GM23338 (cell line): ENCODE results near the gene QRICH1. TPM values are rescaled to one million over a fixed set of nuclear protein-coding genes. Genes with fewer than 3 reads are reported as not detected.
A peak's percentile ranks its signal among the peaks of the same experiment; 100 is the strongest.

ENCODE experiments used
- ATAC-seq: fragments of 200-7000 bp; cut with Tn5 transposase; 3 replicates; pipeline ENCODE4 v1.9.1; 2020
- DNase-seq: peaks from one replicate; pipeline ENCODE4 v3.0.0-alpha.2; 2015; ENCODE audit warnings: low spot score
- H2AFZ ChIP-seq: fragments of 200-600 bp; sonication (generic); 2 replicates; pipeline ENCODE4 v1.8.0; 2016; ENCODE audit warnings: antibody characterized with exemption, mild to moderate bottlenecking, moderate library complexity
- H3F3A ChIP-seq: fragments of 200-600 bp; sonication (generic); replicated peaks from 2 replicates; pipeline ENCODE4 v1.8.0; 2017; ENCODE audit warnings: antibody characterized with exemption, mixed run types, low read depth
- H3K27ac ChIP-seq: fragments of 200-600 bp; sonication (generic); 2 replicates; pipeline ENCODE4 v1.6.1; 2016; ENCODE audit warnings: low read depth
- H3K27me3 ChIP-seq: fragments of 200-600 bp; sonication (generic); 2 replicates; pipeline ENCODE4 v1.8.0; 2016; ENCODE audit warnings: mild to moderate bottlenecking, mixed run types, moderate library complexity; ENCODE audit not compliant: insufficient read depth
- H3K36me3 ChIP-seq: fragments of 200-600 bp; sonication (generic); 2 replicates; pipeline ENCODE4 v1.8.0; 2016; ENCODE audit warnings: mild to moderate bottlenecking; ENCODE audit not compliant: insufficient read depth
- H3K4me1 ChIP-seq: fragments of 200-600 bp; sonication (generic); 2 replicates; pipeline ENCODE4 v1.8.0; 2016; ENCODE audit warnings: mild to moderate bottlenecking, moderate library complexity; ENCODE audit not compliant: insufficient read depth
- H3K4me2 ChIP-seq: fragments of 200-600 bp; sonication (generic); 2 replicates; pipeline ENCODE4 v1.7.1; 2017; ENCODE audit warnings: mixed run types
- H3K4me3 ChIP-seq: fragments of 200-600 bp; sonication (generic); 2 replicates; pipeline ENCODE4 v1.6.1; 2016; ENCODE audit warnings: mixed run types
- H3K79me2 ChIP-seq: fragments of 200-600 bp; sonication (generic); replicated peaks from 2 replicates; pipeline ENCODE4 v1.8.0; 2017; ENCODE audit warnings: mild to moderate bottlenecking; ENCODE audit not compliant: insufficient read depth
- H3K9me2 ChIP-seq: fragments of 200-600 bp; sonication (generic); 2 replicates; pipeline ENCODE4 v1.8.0; 2017; ENCODE audit not compliant: insufficient read depth
- H4K20me1 ChIP-seq: fragments of 200-600 bp; sonication (generic); replicated peaks from 2 replicates; pipeline ENCODE4 v1.8.0; 2017; ENCODE audit warnings: mild to moderate bottlenecking; ENCODE audit not compliant: insufficient read depth
- H3K27ac Mint-ChIP-seq: 2 replicates; pipeline ENCODE4 v1.8.0; 2020; ENCODE audit warnings: inconsistent platforms, mild to moderate bottlenecking, moderate library complexity, mixed read lengths
- H3K27me3 Mint-ChIP-seq: 3 replicates; pipeline ENCODE4 v1.8.0; 2022; ENCODE audit warnings: low read depth, mild to moderate bottlenecking, moderate library complexity, mixed read lengths, inconsistent platforms; ENCODE audit not compliant: insufficient read depth, poor library complexity
- H3K36me3 Mint-ChIP-seq: 3 replicates; pipeline ENCODE4 v1.8.0; 2021; ENCODE audit warnings: low read depth, mild to moderate bottlenecking, inconsistent platforms, moderate library complexity, mixed read lengths
- H3K4me1 Mint-ChIP-seq: 3 replicates; pipeline ENCODE4 v1.8.0; 2020; ENCODE audit warnings: mild to moderate bottlenecking, inconsistent platforms, mixed read lengths
- H3K4me3 Mint-ChIP-seq: 3 replicates; pipeline ENCODE4 v1.8.0; 2021; ENCODE audit warnings: moderate library complexity, mild to moderate bottlenecking, inconsistent platforms, mixed read lengths
- H3K9me3 Mint-ChIP-seq: 3 replicates; pipeline ENCODE4 v1.8.0; 2020; ENCODE audit warnings: moderate library complexity, mild to moderate bottlenecking, inconsistent platforms, mixed read lengths
- CREB1 ChIP-seq: fragments of 250-450 bp; sonication (Bioruptor Pico); IDR thresholded peaks from 2 replicates; pipeline ENCODE4 v1.5.0; 2020; ENCODE audit warnings: low read depth, mild to moderate bottlenecking, moderate library complexity
- EZH2 ChIP-seq: fragments of 200-600 bp; sonication (generic); IDR thresholded peaks from one replicate; pipeline ENCODE4 v1.8.0; 2017; ENCODE audit warnings: antibody characterized with exemption, mild to moderate bottlenecking, low read depth; ENCODE audit not compliant: unreplicated experiment
- EZH2phosphoT487 ChIP-seq: fragments of 200-600 bp; sonication (generic); IDR thresholded peaks from one replicate; pipeline ENCODE4 v1.8.1; 2018; ENCODE audit warnings: antibody characterized with exemption; ENCODE audit not compliant: unreplicated experiment
- JUNB ChIP-seq: IDR thresholded peaks from one replicate; pipeline ENCODE4 v1.6.1; 2016; ENCODE audit warnings: antibody characterized with exemption; ENCODE audit not compliant: unreplicated experiment
- NANOG ChIP-seq: IDR thresholded peaks from 2 replicates; pipeline ENCODE4 v1.6.1; 2016; ENCODE audit warnings: antibody characterized with exemption, borderline replicate concordance
- POLR2AphosphoS5 ChIP-seq: IDR thresholded peaks from 2 replicates; pipeline ENCODE4 v1.6.1; 2016; ENCODE audit warnings: antibody characterized with exemption, low read depth
- STAT1 ChIP-seq: IDR thresholded peaks from one replicate; pipeline ENCODE4 v1.6.1; 2016; ENCODE audit warnings: antibody characterized with exemption; ENCODE audit not compliant: unreplicated experiment
- ZNF114 ChIP-seq: fragments of 250-450 bp; sonication (Bioruptor Pico); IDR thresholded peaks from 2 replicates; pipeline ENCODE4 v1.5.0; 2020; ENCODE audit warnings: mild to moderate bottlenecking, moderate library complexity
- ZNF331 ChIP-seq: fragments of 250-450 bp; sonication (Bioruptor Pico); IDR thresholded peaks from 2 replicates; pipeline ENCODE4 v1.5.0; 2020; ENCODE audit warnings: low read depth, mild to moderate bottlenecking, moderate library complexity
- polyA plus RNA-seq: library from polyadenylated mRNA; unstranded; fragments of >200 nt; fragmentation: Nextera tagmentation; extraction: Ambion mirVana; gene quantifications from 2 replicates; pipeline ENCODE4 v1.2.1, GENCODE V29; 2016
- total RNA-seq: library from RNA; depleted of rRNA; stranded (reverse); fragments of >200 nt; shearing (Covaris generic); gene quantifications from 2 replicates; pipeline ENCODE4 v1.2.3, GENCODE V29; 2014
- TF ChIP-seq, protein P1 (sequence below): IDR thresholded peaks from one replicate; pipeline ENCODE4 v1.6.1; 2018; ENCODE audit warnings: antibody characterized with exemption; ENCODE audit not compliant: unreplicated experiment
- TF ChIP-seq, protein P2 (sequence below): fragments of 250-450 bp; sonication (Bioruptor Pico); IDR thresholded peaks from 2 replicates; pipeline ENCODE4 v1.5.0; 2020; ENCODE audit warnings: mild to moderate bottlenecking, moderate library complexity
- TF ChIP-seq, protein P3 (sequence below): IDR thresholded peaks from 2 replicates; pipeline ENCODE4 v1.6.1; 2016; ENCODE audit warnings: antibody characterized with exemption
- TF ChIP-seq, protein P4 (sequence below), 2 experiments: fragments of 200-600 bp in 1 of 2; sonication (generic) in 1 of 2; conservative IDR thresholded peaks; 2 replicates each; pipeline versions ENCODE4 v1.5.1 to v1.6.1; 2016 to 2017; ENCODE audit warnings: antibody characterized with exemption in 2 of 2, low read depth in 2 of 2, mild to moderate bottlenecking in 2 of 2, moderate library complexity in 1 of 2

The QRICH1 gene
- total and polyA plus RNA-seq, 2 experiments from 2014 or later, result 66.9 to 149 TPM

DNA sequence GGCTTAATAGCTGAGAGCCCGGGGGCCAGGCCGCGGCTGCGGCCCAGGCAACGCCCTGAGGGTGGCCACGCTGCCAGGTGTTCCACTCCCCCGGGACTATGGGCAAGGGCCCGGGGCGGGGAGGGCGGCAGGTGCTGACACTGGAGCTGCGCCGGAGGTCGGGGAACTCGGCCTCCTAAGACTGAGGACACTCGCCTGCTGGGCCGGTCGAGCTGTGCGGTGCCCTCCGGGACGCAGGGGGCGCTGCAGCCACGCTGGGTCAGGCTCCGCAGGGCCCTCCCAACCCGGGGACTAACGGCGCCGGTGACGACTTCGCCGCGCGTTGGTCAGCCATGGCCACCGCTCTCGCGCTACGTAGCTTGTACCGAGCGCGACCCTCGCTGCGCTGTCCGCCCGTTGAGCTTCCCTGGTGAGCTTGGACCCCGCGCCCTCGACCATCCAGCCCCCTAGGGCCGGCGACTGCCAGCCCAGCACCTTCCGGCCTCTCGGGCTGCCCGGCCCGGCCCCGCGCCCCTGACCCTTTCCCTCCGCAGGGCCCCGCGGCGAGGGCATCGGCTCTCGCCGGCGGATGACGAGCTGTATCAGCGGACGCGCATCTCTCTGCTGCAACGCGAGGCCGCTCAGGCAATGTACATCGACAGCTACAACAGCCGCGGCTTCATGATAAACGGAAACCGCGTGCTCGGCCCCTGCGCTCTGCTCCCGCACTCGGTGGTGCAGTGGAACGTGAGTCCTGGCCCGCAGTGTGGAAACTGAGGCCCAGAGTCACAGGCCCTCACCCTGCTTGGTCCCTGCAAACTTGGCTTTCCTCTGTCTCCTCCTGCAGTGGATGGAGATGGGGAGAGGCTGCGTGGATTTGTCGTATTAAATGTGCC, 71.8 kb downstream of the QRICH1 start, which contains the start of gene NDUFAF3:
TSS of gene NDUFAF3 (plus strand) at position 309 of the 875 bp plus-strand sequence. CDS start at position 333, 24 bp downstream.
- Mint-ChIP-seq H3K36me3 (peaks cover 49% of the 10 kb centered on the region), H3K4me3 (peak within 1 kb of the TSS; percentile 93), H3K4me1 (peaks cover 26% of the 10 kb centered on the region), H3K9me3 (no peaks in the 10 kb centered on the region; the same call in 1 of the 3 replicates), H3K27me3 (peaks cover 27% of the 10 kb centered on the region), H3K27ac (peak within 1 kb of the TSS; percentile 98)
- peak within 1 kb of the TSS; percentile 76 for H2AFZ ChIP-seq
- peaks cover 44% of the 10 kb centered on the region for H3F3A ChIP-seq
- peaks cover 18% of the 10 kb centered on the region for H4K20me1 ChIP-seq
- no peaks in the 10 kb centered on the region for H3K27me3 ChIP-seq
- peak; percentile 94 for DNase-seq
- TF ChIP-seq ZNF114 (CRISPR knock-in tag) (no peak), CREB1 (CRISPR knock-in tag) (peak; percentile 85), STAT1 (no peak), EZH2phosphoT487 (no peak), POLR2AphosphoS5 (peak; percentile 83), ZNF331 (CRISPR knock-in tag) (no peak), JUNB (no peak), EZH2 (no peak), NANOG (no peak)
- TF ChIP-seq, protein P1, sequence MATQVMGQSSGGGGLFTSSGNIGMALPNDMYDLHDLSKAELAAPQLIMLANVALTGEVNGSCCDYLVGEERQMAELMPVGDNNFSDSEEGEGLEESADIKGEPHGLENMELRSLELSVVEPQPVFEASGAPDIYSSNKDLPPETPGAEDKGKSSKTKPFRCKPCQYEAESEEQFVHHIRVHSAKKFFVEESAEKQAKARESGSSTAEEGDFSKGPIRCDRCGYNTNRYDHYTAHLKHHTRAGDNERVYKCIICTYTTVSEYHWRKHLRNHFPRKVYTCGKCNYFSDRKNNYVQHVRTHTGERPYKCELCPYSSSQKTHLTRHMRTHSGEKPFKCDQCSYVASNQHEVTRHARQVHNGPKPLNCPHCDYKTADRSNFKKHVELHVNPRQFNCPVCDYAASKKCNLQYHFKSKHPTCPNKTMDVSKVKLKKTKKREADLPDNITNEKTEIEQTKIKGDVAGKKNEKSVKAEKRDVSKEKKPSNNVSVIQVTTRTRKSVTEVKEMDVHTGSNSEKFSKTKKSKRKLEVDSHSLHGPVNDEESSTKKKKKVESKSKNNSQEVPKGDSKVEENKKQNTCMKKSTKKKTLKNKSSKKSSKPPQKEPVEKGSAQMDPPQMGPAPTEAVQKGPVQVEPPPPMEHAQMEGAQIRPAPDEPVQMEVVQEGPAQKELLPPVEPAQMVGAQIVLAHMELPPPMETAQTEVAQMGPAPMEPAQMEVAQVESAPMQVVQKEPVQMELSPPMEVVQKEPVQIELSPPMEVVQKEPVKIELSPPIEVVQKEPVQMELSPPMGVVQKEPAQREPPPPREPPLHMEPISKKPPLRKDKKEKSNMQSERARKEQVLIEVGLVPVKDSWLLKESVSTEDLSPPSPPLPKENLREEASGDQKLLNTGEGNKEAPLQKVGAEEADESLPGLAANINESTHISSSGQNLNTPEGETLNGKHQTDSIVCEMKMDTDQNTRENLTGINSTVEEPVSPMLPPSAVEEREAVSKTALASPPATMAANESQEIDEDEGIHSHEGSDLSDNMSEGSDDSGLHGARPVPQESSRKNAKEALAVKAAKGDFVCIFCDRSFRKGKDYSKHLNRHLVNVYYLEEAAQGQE, result no peak
- TF ChIP-seq, protein P2, sequence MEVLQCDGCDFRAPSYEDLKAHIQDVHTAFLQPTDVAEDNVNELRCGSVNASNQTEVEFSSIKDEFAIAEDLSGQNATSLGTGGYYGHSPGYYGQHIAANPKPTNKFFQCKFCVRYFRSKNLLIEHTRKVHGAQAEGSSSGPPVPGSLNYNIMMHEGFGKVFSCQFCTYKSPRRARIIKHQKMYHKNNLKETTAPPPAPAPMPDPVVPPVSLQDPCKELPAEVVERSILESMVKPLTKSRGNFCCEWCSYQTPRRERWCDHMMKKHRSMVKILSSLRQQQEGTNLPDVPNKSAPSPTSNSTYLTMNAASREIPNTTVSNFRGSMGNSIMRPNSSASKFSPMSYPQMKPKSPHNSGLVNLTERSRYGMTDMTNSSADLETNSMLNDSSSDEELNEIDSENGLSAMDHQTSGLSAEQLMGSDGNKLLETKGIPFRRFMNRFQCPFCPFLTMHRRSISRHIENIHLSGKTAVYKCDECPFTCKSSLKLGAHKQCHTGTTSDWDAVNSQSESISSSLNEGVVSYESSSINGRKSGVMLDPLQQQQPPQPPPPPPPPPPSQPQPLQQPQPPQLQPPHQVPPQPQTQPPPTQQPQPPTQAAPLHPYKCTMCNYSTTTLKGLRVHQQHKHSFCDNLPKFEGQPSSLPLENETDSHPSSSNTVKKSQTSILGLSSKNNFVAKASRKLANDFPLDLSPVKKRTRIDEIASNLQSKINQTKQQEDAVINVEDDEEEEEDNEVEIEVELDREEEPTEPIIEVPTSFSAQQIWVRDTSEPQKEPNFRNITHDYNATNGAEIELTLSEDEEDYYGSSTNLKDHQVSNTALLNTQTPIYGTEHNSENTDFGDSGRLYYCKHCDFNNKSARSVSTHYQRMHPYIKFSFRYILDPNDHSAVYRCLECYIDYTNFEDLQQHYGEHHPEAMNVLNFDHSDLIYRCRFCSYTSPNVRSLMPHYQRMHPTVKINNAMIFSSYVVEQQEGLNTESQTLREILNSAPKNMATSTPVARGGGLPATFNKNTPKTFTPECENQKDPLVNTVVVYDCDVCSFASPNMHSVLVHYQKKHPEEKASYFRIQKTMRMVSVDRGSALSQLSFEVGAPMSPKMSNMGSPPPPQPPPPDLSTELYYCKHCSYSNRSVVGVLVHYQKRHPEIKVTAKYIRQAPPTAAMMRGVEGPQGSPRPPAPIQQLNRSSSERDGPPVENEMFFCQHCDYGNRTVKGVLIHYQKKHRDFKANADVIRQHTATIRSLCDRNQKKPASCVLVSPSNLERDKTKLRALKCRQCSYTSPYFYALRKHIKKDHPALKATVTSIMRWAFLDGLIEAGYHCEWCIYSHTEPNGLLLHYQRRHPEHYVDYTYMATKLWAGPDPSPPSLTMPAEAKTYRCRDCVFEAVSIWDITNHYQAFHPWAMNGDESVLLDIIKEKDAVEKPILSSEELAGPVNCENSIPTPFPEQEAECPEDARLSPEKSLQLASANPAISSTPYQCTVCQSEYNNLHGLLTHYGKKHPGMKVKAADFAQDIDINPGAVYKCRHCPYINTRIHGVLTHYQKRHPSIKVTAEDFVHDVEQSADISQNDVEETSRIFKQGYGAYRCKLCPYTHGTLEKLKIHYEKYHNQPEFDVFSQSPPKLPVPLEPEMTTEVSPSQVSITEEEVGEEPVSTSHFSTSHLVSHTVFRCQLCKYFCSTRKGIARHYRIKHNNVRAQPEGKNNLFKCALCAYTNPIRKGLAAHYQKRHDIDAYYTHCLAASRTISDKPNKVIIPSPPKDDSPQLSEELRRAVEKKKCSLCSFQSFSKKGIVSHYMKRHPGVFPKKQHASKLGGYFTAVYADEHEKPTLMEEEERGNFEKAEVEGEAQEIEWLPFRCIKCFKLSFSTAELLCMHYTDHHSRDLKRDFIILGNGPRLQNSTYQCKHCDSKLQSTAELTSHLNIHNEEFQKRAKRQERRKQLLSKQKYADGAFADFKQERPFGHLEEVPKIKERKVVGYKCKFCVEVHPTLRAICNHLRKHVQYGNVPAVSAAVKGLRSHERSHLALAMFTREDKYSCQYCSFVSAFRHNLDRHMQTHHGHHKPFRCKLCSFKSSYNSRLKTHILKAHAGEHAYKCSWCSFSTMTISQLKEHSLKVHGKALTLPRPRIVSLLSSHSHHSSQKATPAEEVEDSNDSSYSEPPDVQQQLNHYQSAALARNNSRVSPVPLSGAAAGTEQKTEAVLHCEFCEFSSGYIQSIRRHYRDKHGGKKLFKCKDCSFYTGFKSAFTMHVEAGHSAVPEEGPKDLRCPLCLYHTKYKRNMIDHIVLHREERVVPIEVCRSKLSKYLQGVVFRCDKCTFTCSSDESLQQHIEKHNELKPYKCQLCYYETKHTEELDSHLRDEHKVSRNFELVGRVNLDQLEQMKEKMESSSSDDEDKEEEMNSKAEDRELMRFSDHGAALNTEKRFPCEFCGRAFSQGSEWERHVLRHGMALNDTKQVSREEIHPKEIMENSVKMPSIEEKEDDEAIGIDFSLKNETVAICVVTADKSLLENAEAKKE (CRISPR knock-in tag), result no peak
- TF ChIP-seq, protein P3, sequence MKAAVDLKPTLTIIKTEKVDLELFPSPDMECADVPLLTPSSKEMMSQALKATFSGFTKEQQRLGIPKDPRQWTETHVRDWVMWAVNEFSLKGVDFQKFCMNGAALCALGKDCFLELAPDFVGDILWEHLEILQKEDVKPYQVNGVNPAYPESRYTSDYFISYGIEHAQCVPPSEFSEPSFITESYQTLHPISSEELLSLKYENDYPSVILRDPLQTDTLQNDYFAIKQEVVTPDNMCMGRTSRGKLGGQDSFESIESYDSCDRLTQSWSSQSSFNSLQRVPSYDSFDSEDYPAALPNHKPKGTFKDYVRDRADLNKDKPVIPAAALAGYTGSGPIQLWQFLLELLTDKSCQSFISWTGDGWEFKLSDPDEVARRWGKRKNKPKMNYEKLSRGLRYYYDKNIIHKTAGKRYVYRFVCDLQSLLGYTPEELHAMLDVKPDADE, result peak; percentile 62; the same call in 1 of the 2 replicates
- TF ChIP-seq, protein P4, sequence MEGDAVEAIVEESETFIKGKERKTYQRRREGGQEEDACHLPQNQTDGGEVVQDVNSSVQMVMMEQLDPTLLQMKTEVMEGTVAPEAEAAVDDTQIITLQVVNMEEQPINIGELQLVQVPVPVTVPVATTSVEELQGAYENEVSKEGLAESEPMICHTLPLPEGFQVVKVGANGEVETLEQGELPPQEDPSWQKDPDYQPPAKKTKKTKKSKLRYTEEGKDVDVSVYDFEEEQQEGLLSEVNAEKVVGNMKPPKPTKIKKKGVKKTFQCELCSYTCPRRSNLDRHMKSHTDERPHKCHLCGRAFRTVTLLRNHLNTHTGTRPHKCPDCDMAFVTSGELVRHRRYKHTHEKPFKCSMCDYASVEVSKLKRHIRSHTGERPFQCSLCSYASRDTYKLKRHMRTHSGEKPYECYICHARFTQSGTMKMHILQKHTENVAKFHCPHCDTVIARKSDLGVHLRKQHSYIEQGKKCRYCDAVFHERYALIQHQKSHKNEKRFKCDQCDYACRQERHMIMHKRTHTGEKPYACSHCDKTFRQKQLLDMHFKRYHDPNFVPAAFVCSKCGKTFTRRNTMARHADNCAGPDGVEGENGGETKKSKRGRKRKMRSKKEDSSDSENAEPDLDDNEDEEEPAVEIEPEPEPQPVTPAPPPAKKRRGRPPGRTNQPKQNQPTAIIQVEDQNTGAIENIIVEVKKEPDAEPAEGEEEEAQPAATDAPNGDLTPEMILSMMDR (conservative IDR thresholded peaks at IDR 0.05; ENCODE audit: low read depth in 2 of 2), result peak; percentile 64 to 91
- H3K4me2 ChIP-seq, result peak within 1 kb of the TSS; percentile 99
- peaks cover 26% of the 10 kb centered on the region for H3K36me3 ChIP-seq
- peak within 1 kb of the TSS; percentile 97 for H3K4me3 ChIP-seq
- peaks cover 18% of the 10 kb centered on the region for H3K79me2 ChIP-seq
- H3K4me1 ChIP-seq, result peaks cover 27% of the 10 kb centered on the region; the same call in 1 of the 2 replicates
- no peaks in the 10 kb centered on the region for H3K9me2 ChIP-seq
- H3K27ac ChIP-seq, result peak within 1 kb of the TSS; percentile 97
- peak; percentile 67 for ATAC-seq
